ENCODE measurements around the gene SEMA4B.

DNA sequence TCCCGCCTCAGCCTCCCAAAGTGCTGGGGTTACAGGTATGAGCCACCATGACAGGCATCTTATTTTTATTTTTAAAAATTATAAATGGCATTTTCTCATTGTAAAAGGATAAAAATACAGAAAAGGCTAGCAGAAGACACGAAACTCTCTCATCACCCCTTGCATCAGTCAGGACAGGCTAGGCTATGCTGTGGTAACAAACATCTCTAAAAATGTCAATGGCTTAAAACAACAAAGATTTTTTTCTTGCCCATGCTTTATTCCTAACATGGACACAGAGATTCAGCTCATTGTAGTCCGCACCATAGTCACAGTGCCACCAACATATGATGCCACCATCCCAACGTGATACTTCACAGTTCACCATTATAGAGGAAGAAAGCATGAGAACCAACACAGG is 34.0 kb upstream of the SEMA4B start:
- TF ChIP-seq CTCF (IDR thresholded peaks at IDR 0.05) (no peak), EZH2phosphoT487 (IDR thresholded peaks at IDR 0.05) (no peak)
